HUES64 (cell line): Measurements from ENCODE around the gene MCAT.
A peak's percentile ranks its signal among the peaks of the same experiment; 100 is the strongest.
"Not testable (repeated sequence)": the region's sequence is repeated elsewhere in the genome, so short reads cannot be mapped to it uniquely, and the experiment has no call there.

ENCODE experiments used
- H3K27ac ChIP-seq: 2 replicates; pipeline ENCODE4 v1.7.0; 2013; ENCODE audit warnings: low read depth, low read length, inconsistent platforms
- H3K27me3 ChIP-seq: 2 replicates; pipeline ENCODE4 v1.6.1; 2013; ENCODE audit warnings: mild to moderate bottlenecking, low read length; ENCODE audit not compliant: insufficient read depth
- H3K36me3 ChIP-seq: 2 replicates; pipeline ENCODE4 v1.6.1; 2013; ENCODE audit warnings: mild to moderate bottlenecking, low read length; ENCODE audit not compliant: insufficient read depth
- H3K4me1 ChIP-seq: 2 replicates; pipeline ENCODE4 v1.6.1; 2013; ENCODE audit warnings: mild to moderate bottlenecking, low read length, moderate library complexity; ENCODE audit not compliant: insufficient read depth
- H3K4me3 ChIP-seq: 2 replicates; pipeline ENCODE4 v1.5.1; 2013; ENCODE audit warnings: mild to moderate bottlenecking, low read length, moderate library complexity
- H3K9ac ChIP-seq: 2 replicates; pipeline ENCODE4 v1.6.1; 2013; ENCODE audit warnings: mild to moderate bottlenecking, low read depth, low read length
- H3K9me3 ChIP-seq: 2 replicates; pipeline ENCODE4 v1.6.1; 2013; ENCODE audit warnings: low read depth, low read length; ENCODE audit not compliant: insufficient read depth
- WGBS: fragments of 150-250, 120-280 bp; methylation state at CpG from one replicate; pipeline ENCODE4 v1.1.7; 2013; ENCODE audit warnings: missing lambda C conversion rate; 5-methylcytosine and 5-hydroxymethylcytosine counted together

Gene MCAT

DNA sequence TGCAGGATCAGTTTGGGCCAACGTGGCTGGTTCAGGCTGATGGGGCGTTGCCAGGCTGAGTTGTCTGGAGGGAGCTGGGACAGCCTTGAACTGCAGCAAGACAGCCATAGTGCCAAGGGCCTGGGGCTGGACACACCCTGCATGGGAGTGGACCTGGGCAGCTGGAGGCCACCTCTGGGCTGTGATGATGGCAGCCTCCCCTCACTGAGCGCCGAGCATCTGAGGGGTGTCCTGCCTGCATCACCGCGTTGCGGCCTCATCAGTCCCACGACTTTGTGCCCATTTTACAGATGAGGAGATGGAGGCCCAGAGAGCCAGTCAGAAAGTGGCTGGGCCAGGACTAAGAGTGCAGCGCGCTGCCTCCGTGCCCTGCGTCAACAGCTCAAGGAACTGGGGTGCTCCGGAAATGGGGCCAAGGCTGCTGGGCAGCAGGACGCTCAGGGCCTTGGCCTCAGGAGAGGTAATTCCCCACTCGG is 7.6 kb upstream of the MCAT start:
- 85% methylated on average over 15 of the region's 15 CpGs for WGBS
- H3K27ac ChIP-seq: no peak overlapping the region
- no peaks in the 10 kb centered on the region for H3K36me3 ChIP-seq
- H3K4me3 ChIP-seq: peak overlapping the region; percentile 44
- H3K9me3 ChIP-seq: no peaks in the 10 kb centered on the region
- peaks cover 21% of the 10 kb centered on the region for H3K27me3 ChIP-seq
- no peak overlapping the region for H3K9ac ChIP-seq
- peaks cover 10% of the 10 kb centered on the region; the same call in 1 of the 2 replicates for H3K4me1 ChIP-seq

DNA sequence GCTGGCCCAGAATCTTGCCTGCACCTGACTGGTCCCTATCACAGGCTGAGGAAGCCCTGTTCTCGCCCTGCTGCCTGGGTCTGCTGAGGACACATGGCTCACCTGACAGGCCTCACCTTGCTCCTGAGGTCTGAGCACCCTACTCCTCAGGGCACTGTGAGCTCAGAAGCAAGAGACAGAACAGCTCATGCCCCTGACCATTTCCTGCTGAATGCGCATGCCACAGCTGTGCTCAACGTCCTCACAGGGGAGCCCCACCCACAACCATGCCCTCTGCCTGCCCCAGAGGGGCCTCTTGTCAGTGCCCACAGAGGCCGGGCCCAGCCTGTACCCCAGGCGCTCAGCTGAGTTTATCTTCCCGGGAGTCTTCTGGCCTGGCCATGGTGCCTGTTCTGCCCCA is 5.4 kb upstream of the MCAT start:
- Histone ChIP-seq H3K4me3 (no peak overlapping the region), H3K27me3 (peaks cover 21% of the 10 kb centered on the region), H3K36me3 (no peaks in the 10 kb centered on the region), H3K4me1 (peaks cover 10% of the 10 kb centered on the region; the same call in 1 of the 2 replicates), H3K9ac (no peak overlapping the region), H3K9me3 (no peaks in the 10 kb centered on the region), H3K27ac (no peak overlapping the region)
- WGBS: 77% methylated on average over 6 of the region's 6 CpGs

GRCh38 chr22:43147821-43148220 is 4.6 kb upstream of the MCAT start:
- Histone ChIP-seq H3K36me3 (no peaks in the 10 kb centered on the region), H3K4me1 (peaks cover 10% of the 10 kb centered on the region; the same call in 1 of the 2 replicates), H3K27me3 (peaks cover 21% of the 10 kb centered on the region), H3K4me3 (no peak overlapping the region), H3K9ac (no peak overlapping the region), H3K9me3 (no peaks in the 10 kb centered on the region), H3K27ac (no peak overlapping the region)
- WGBS: 94% methylated on average over 8 of the region's 8 CpGs

DNA sequence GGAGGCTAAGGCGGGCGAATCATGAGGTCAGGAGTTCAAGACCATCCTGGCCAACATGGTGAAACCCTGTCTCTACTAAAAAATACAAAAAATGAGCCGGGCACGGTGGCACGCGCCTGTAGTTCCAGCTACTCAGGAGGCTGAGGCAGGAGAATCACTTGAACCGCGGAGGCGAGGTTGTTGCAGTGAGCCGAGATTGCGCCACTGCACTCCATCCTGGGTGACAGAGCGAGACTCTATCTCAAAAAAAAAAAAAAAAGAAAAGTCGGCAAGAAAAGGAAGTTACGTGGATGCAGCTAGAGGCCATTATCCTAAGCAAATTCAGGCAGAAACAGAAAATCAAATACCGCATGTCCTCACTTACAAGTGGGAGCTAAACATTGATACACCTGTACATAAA is 3.1 kb upstream of the MCAT start:
- H3K27me3 ChIP-seq, H3K4me3 ChIP-seq, H3K9ac ChIP-seq, H3K27ac ChIP-seq, H3K9me3 ChIP-seq, H3K36me3 ChIP-seq, H3K4me1 ChIP-seq: not testable (repeated sequence)
- 94% methylated on average over 14 of the region's 15 CpGs for WGBS

- not testable (repeated sequence) for H3K9me3 ChIP-seq, H3K9ac ChIP-seq, H3K4me3 ChIP-seq, H3K4me1 ChIP-seq, H3K27me3 ChIP-seq, H3K27ac ChIP-seq, H3K36me3 ChIP-seq
- 91% methylated on average over 8 of the region's 8 CpGs for WGBS
Observed at GRCh38 chr22:43145371-43145770, 2.2 kb upstream of the MCAT start.

- no peak overlapping the region for H3K27ac ChIP-seq
- H3K9me3 ChIP-seq: no peaks in the 10 kb centered on the region
- no peaks in the 10 kb centered on the region; the same call in 1 of the 2 replicates for H3K27me3 ChIP-seq
- 100% methylated on average over 3 of the region's 3 CpGs for WGBS
- no peak overlapping the region for H3K9ac ChIP-seq
- H3K36me3 ChIP-seq: peaks cover 14% of the 10 kb centered on the region
- H3K4me1 ChIP-seq: no peaks in the 10 kb centered on the region
- H3K4me3 ChIP-seq: no peak overlapping the region
Observed at GRCh38 chr22:43144949-43145348, 1.8 kb upstream of the MCAT start.

GRCh38 chr22:43136801-43137200 is 6.4 kb downstream of the MCAT start:
- no peaks in the 10 kb centered on the region for H3K4me1 ChIP-seq
- H3K27me3 ChIP-seq: no peaks in the 10 kb centered on the region
- H3K4me3 ChIP-seq: no peak overlapping the region
- peaks cover 82% of the 10 kb centered on the region for H3K36me3 ChIP-seq
- no peaks in the 10 kb centered on the region for H3K9me3 ChIP-seq
- H3K9ac ChIP-seq: no peak overlapping the region
- H3K27ac ChIP-seq: no peak overlapping the region
- WGBS: 94% methylated on average over 10 of the region's 10 CpGs

- Histone ChIP-seq H3K4me1 (no peaks in the 10 kb centered on the region), H3K9me3 (no peaks in the 10 kb centered on the region), H3K36me3 (peaks cover 87% of the 10 kb centered on the region), H3K9ac (no peak overlapping the region), H3K27ac (no peak overlapping the region), H3K27me3 (no peaks in the 10 kb centered on the region), H3K4me3 (no peak overlapping the region)
- WGBS: 78% methylated on average over 9 of the region's 9 CpGs
Observed at GRCh38 chr22:43136255-43136654, 6.9 kb downstream of the MCAT start.

DNA sequence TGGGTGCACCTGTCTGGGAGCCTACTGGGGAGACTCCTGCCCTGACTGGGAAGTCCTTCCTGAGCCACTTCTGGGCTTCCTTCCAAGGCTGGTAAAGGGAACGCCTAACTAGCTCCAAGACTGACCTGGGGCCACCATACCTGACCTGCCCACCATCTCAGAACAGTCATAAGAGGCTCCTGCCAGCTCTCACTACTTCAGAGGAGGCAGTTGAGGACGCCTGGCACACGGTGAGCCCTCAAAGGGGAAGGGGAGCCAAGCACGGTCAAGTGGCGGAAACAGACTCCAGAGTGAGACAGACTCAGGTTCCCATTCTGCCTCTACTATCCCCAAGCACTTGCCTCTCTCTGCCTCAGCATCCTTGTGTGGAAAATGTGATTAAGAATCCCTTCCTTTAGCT is 7.6 kb downstream of the MCAT start:
- Histone ChIP-seq H3K27me3 (no peaks in the 10 kb centered on the region), H3K9ac (no peak overlapping the region), H3K4me3 (no peak overlapping the region), H3K9me3 (no peaks in the 10 kb centered on the region), H3K36me3 (peaks cover 83% of the 10 kb centered on the region), H3K4me1 (no peaks in the 10 kb centered on the region), H3K27ac (no peak overlapping the region)
- 89% methylated on average over 5 of the region's 5 CpGs for WGBS

DNA sequence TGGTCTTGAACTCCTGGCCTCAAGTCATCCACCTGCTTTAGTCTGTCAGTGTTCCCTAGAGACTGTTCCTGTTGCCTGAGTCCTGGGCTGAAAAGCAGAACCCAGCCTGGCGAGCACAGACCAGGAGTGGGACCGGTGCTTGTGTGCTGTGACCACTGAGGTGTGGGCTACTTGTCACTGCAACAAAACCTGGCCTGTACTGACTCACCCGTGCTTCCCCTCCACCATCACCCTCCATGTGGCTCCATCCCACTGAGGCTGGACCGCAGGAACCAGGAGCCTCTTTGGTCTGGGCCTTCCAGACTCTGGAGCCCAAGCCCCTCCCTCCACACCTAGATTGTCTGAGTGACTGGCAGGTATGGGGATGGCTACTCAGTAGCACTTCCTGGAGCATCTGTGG is 8.6 kb downstream of the MCAT start:
- Histone ChIP-seq H3K27ac (no peak overlapping the region), H3K9ac (no peak overlapping the region), H3K9me3 (no peaks in the 10 kb centered on the region), H3K4me3 (no peak overlapping the region), H3K4me1 (no peaks in the 10 kb centered on the region), H3K27me3 (no peaks in the 10 kb centered on the region), H3K36me3 (peaks cover 73% of the 10 kb centered on the region)
- WGBS: 95% methylated on average over 4 of the region's 4 CpGs

GRCh38 chr22:43133401-43133800 is 9.8 kb downstream of the MCAT start:
- Histone ChIP-seq H3K4me3 (no peak overlapping the region), H3K27ac (no peak overlapping the region), H3K9me3 (no peaks in the 10 kb centered on the region), H3K36me3 (peaks cover 66% of the 10 kb centered on the region), H3K4me1 (0 out of 2 replicates have a peak, but pooled peaks cover 4% of the 10 kb centered on the region), H3K27me3 (no peaks in the 10 kb centered on the region), H3K9ac (no peak overlapping the region)
- 85% methylated on average over 9 of the region's 9 CpGs for WGBS
